ENCODE results near the gene SUSD2.

DNA sequence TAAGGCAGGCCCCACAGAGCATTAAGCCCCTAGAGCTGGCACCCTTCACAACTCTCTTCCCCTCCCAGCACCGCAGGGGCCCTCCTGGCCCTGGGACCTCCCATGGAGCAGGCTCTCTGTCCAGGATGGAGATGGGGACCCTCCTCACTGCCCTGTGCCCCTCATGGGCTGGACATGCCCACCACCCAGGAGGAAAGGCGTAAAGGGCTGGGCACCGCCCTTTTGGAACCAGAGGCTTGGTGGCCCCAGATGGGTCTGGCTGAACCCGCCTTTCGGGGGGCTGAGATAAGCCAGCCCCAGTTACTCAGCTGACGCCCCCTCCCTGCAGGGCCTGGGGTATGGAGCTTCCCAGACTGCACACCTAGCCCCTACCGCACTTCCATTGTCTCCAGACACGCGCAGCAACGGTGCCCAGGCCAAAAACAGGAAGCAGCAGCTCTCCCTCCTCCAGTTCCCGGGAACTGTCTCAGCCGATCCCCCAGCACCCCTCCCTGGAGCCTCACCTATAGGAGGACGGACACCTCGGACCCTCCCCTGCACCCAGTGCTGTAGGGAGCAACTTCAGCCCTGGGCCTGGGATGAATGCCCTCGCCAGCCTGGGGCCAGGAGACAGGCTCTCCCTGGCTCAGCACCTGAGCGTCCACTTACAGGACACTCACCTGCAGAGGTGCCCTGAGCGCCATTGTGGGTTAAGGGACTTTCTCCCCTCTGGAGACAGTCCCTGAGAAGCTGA is 1.6 kb upstream of the SUSD2 start:
- TF ChIP-seq, protein P1, sequence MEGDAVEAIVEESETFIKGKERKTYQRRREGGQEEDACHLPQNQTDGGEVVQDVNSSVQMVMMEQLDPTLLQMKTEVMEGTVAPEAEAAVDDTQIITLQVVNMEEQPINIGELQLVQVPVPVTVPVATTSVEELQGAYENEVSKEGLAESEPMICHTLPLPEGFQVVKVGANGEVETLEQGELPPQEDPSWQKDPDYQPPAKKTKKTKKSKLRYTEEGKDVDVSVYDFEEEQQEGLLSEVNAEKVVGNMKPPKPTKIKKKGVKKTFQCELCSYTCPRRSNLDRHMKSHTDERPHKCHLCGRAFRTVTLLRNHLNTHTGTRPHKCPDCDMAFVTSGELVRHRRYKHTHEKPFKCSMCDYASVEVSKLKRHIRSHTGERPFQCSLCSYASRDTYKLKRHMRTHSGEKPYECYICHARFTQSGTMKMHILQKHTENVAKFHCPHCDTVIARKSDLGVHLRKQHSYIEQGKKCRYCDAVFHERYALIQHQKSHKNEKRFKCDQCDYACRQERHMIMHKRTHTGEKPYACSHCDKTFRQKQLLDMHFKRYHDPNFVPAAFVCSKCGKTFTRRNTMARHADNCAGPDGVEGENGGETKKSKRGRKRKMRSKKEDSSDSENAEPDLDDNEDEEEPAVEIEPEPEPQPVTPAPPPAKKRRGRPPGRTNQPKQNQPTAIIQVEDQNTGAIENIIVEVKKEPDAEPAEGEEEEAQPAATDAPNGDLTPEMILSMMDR (optimal IDR thresholded peaks at IDR 0.05 in 1 of 3, IDR thresholded peaks at IDR 0.05 in 1 of 3, conservative IDR thresholded peaks at IDR 0.05 in 1 of 3; ENCODE audit: extremely low read depth in 1 of 3, insufficient read depth in 2 of 3, low read length in 3 of 3), result no peak
- no peak for TF ChIP-seq EZH2 (IDR thresholded peaks at IDR 0.05; ENCODE audit: low read length)

Measured in keratinocyte (primary cell).